IMR-90 (cell line): ENCODE measurements around the gene ELSPBP1. TPM values are rescaled to one million over a fixed set of nuclear protein-coding genes. Genes with fewer than 3 reads are reported as not detected.

Experiments used
- ATAC-seq: fragments of 200-7000 bp; cut with Tn5 transposase; 2 replicates; pipeline ENCODE4 v1.9.1; 2020; ENCODE audit warnings: low read depth, mild to moderate bottlenecking, moderate library complexity
- BruUV-seq: library from RNA; stranded (reverse); fragments of 400-500 nt; replicated peaks from 2 replicates; lab custom pipeline; 2021; lab: Mats Ljungman, UMichigan
- CTCF ChIA-PET: fragments of 300-600 bp; formaldehyde crosslinking; extraction: SDS; loops from one replicate; lab custom pipeline; 2021; ENCODE audit warnings: antibody characterized with exemption; lab: Yijun Ruan, JAX
- POLR2A ChIA-PET: fragments of 300-600 bp; sonication (Branson Sonifier 250); formaldehyde crosslinking; loops from one replicate; lab custom pipeline; 2022; ENCODE audit warnings: antibody characterized with exemption; ENCODE audit not compliant: unreplicated experiment; lab: Charles Lee
- DNase-seq: peaks from one replicate; pipeline ENCODE4 v3.0.0; 2013
- H2AFZ ChIP-seq: replicated peaks from 2 replicates; pipeline ENCODE3; 2013; ENCODE audit warnings: low read length, mild to moderate bottlenecking; ENCODE audit not compliant: poor library complexity
- H2AK5ac ChIP-seq: 2 replicates; pipeline ENCODE4 v1.6.1; 2013; ENCODE audit warnings: low read depth, low read length, inconsistent platforms
- H2AK9ac ChIP-seq: replicated peaks from 2 replicates; pipeline ENCODE3; 2013; ENCODE audit warnings: mild to moderate bottlenecking, low read depth, low read length, moderate library complexity; ENCODE audit not compliant: poor library complexity
- H2BK120ac ChIP-seq: 2 replicates; pipeline ENCODE4 v1.6.1; 2013; ENCODE audit warnings: low read depth, low read length, inconsistent platforms
- H2BK15ac ChIP-seq: 3 replicates; pipeline ENCODE4 v1.6.1; 2013; ENCODE audit warnings: low read depth, low read length, inconsistent platforms
- H2BK20ac ChIP-seq: 2 replicates; pipeline ENCODE4 v1.6.1; 2013; ENCODE audit warnings: low read depth, mild to moderate bottlenecking, inconsistent platforms, low read length, moderate library complexity
- H2BK5ac ChIP-seq: 2 replicates; pipeline ENCODE4 v1.6.1; 2013; ENCODE audit warnings: mild to moderate bottlenecking, low read depth, low read length, inconsistent platforms; ENCODE audit not compliant: poor library complexity, severe bottlenecking
- H3K14ac ChIP-seq: replicated peaks from 2 replicates; pipeline ENCODE4 v1.6.1; 2013; ENCODE audit warnings: low read depth, low read length, inconsistent platforms
- H3K18ac ChIP-seq: 2 replicates; pipeline ENCODE4 v1.6.1; 2013; ENCODE audit warnings: low read depth, low read length, control low read depth
- H3K23ac ChIP-seq: 2 replicates; pipeline ENCODE4 v1.6.1; 2013; ENCODE audit warnings: low read depth, low read length, inconsistent platforms
- H3K27ac ChIP-seq: 2 replicates; pipeline ENCODE4 v1.5.1; 2013; ENCODE audit warnings: mild to moderate bottlenecking, control low read depth, low read length; ENCODE audit not compliant: insufficient read depth
- H3K27me3 ChIP-seq: 2 replicates; pipeline ENCODE4 v1.6.1; 2013; ENCODE audit warnings: low read length; ENCODE audit not compliant: control insufficient read depth, insufficient read depth
- H3K36me3 ChIP-seq: 2 replicates; pipeline ENCODE4 v1.6.1; 2013; ENCODE audit warnings: low read length, mixed read lengths; ENCODE audit not compliant: control insufficient read depth, insufficient read depth
- H3K4ac ChIP-seq: 2 replicates; pipeline ENCODE4 v1.6.1; 2013; ENCODE audit warnings: low read depth, low read length, inconsistent platforms
- H3K4me1 ChIP-seq: 2 replicates; pipeline ENCODE4 v1.6.1; 2013; ENCODE audit warnings: low read length, mixed read lengths; ENCODE audit not compliant: control insufficient read depth, insufficient read depth
- H3K4me2 ChIP-seq: 2 replicates; pipeline ENCODE4 v1.6.1; 2013; ENCODE audit warnings: low read depth, mild to moderate bottlenecking, control low read depth, low read length, moderate library complexity
- H3K4me3 ChIP-seq: 2 replicates; pipeline ENCODE4 v1.5.1; 2013; ENCODE audit warnings: low read depth, mild to moderate bottlenecking, control low read depth, low read length, moderate library complexity; ENCODE audit not compliant: insufficient read depth
- H3K56ac ChIP-seq: 2 replicates; pipeline ENCODE4 v1.6.1; 2013; ENCODE audit warnings: low read length, inconsistent platforms; ENCODE audit not compliant: insufficient read depth; ENCODE audit errors: extremely low read depth
- H3K79me1 ChIP-seq, 2 experiments: 2 replicates each; pipeline ENCODE4 v1.6.1; 2013; ENCODE audit warnings: low read length in 2 of 2, inconsistent platforms in 1 of 2, low read depth in 1 of 2
- H3K9ac ChIP-seq: 2 replicates; pipeline ENCODE4 v1.6.1; 2013; ENCODE audit warnings: low read depth, low read length, control low read depth
- H3K9me1 ChIP-seq: 2 replicates; pipeline ENCODE4 v1.6.1; 2013; ENCODE audit warnings: low read length, inconsistent platforms; ENCODE audit not compliant: insufficient read depth
- H3K9me3 ChIP-seq: 2 replicates; pipeline ENCODE4 v1.6.1; 2013; ENCODE audit warnings: low read length; ENCODE audit not compliant: control insufficient read depth, insufficient read depth
- H4K20me1 ChIP-seq: 2 replicates; pipeline ENCODE4 v1.6.1; 2013; ENCODE audit warnings: low read length, inconsistent platforms; ENCODE audit not compliant: insufficient read depth
- H4K5ac ChIP-seq: 2 replicates; pipeline ENCODE4 v1.6.1; 2013; ENCODE audit warnings: mild to moderate bottlenecking, low read depth, low read length, control low read depth
- H4K8ac ChIP-seq, 2 experiments: 2 replicates each; pipeline ENCODE4 v1.6.1; 2013; ENCODE audit warnings: low read depth in 2 of 2, low read length in 2 of 2, control low read depth in 1 of 2, inconsistent platforms in 1 of 2
- H4K91ac ChIP-seq: 2 replicates; pipeline ENCODE4 v1.6.1; 2013; ENCODE audit warnings: low read depth, low read length, inconsistent platforms; ENCODE audit not compliant: insufficient read depth
- CEBPB ChIP-seq: IDR thresholded peaks from 2 replicates; pipeline ENCODE4 v1.6.1; 2012; ENCODE audit warnings: low read depth, low read length, improper control_type of control experiment
- CHD1 ChIP-seq: IDR thresholded peaks from 2 replicates; pipeline ENCODE4 v1.6.1; 2012; ENCODE audit warnings: low read depth, low read length, improper control_type of control experiment
- ELK1 ChIP-seq: fragments of 150-350 bp; IDR thresholded peaks from 2 replicates; pipeline ENCODE4 v1.6.1; 2016; ENCODE audit warnings: low read depth, mild to moderate bottlenecking, low read length, moderate library complexity, borderline replicate concordance
- FOS ChIP-seq: fragments of 150-350 bp; IDR thresholded peaks from 2 replicates; pipeline ENCODE4 v1.6.1; 2016; ENCODE audit warnings: low read depth, low read length
- MAFK ChIP-seq: IDR thresholded peaks from 2 replicates; pipeline ENCODE4 v1.6.1; 2012; ENCODE audit warnings: low read depth, low read length, improper control_type of control experiment
- MAZ ChIP-seq: IDR thresholded peaks from 2 replicates; pipeline ENCODE4 v1.6.1; 2012; ENCODE audit warnings: low read depth, mild to moderate bottlenecking, low read length, improper control_type of control experiment, moderate library complexity, borderline replicate concordance
- MXI1 ChIP-seq: IDR thresholded peaks from 2 replicates; pipeline ENCODE4 v1.6.1; 2012; ENCODE audit warnings: low read depth, mild to moderate bottlenecking, low read length, moderate library complexity, borderline replicate concordance
- NFE2L2 ChIP-seq: fragments of 150-350 bp; IDR thresholded peaks from 2 replicates; pipeline ENCODE4 v1.6.1; 2016; ENCODE audit warnings: low read depth, mild to moderate bottlenecking, low read length
- POLR2A ChIP-seq: IDR thresholded peaks from 2 replicates; pipeline ENCODE4 v1.6.1; 2012; ENCODE audit warnings: mild to moderate bottlenecking, low read depth, low read length
- RAD21 ChIP-seq: IDR thresholded peaks from 2 replicates; pipeline ENCODE4 v1.6.1; 2012; ENCODE audit warnings: low read length, improper control_type of control experiment
- RFX5 ChIP-seq: IDR thresholded peaks from 2 replicates; pipeline ENCODE4 v1.8.0; 2012; ENCODE audit warnings: low read depth, mild to moderate bottlenecking, low read length, moderate library complexity
- SMC3 ChIP-seq: fragments of 150-350 bp; IDR thresholded peaks from 2 replicates; pipeline ENCODE4 v1.6.1; 2016; ENCODE audit warnings: low read depth, mild to moderate bottlenecking, antibody characterized with exemption, low read length, moderate library complexity
- USF2 ChIP-seq: fragments of 150-350 bp; IDR thresholded peaks from 2 replicates; pipeline ENCODE4 v1.6.1; 2017; ENCODE audit warnings: mild to moderate bottlenecking, antibody characterized with exemption, low read length, low read depth
- WGBS, 2 experiments: methylation state at CpG; one replicate each; pipeline versions ENCODE4 v1.1.5 to v1.1.7; 2013; ENCODE audit warnings: missing lambda C conversion rate in 2 of 2; ENCODE audit not compliant: insufficient read length in 1 of 2; ENCODE audit errors: extremely low coverage in 2 of 2; 5-methylcytosine and 5-hydroxymethylcytosine counted together
- dilution Hi-C: fragments of 300-500 bp; cut with HindIII; formaldehyde crosslinking; loops from one replicate; pipeline ENCODE4 v1.14.3; 2018; ENCODE audit warnings: low sequenced_read_pairs; ENCODE audit not compliant: unreplicated experiment
- in situ Hi-C: fragments of 300-500 bp; cut with MboI; formaldehyde crosslinking; loops from 3 replicates; pipeline ENCODE4 v1.14.3; 2019; ENCODE audit warnings: low sequenced_read_pairs, inconsistent platforms, mixed read lengths
- intact Hi-C: fragments of 100-400 bp; cut with micrococcal nuclease; formaldehyde crosslinking; loops from 2 replicates; pipeline ENCODE4 v1.10.0; 2022
- polyA plus RNA-seq, 3 experiments: library from polyadenylated mRNA; depleted of rRNA; stranded (reverse); fragments of >200 nt; gene quantifications; 2 replicates each; pipeline ENCODE4 v1.2.3, GENCODE V29; 2012; ENCODE audit warnings: low replicate concordance in 1 of 3
- total RNA-seq: library from RNA; depleted of rRNA; stranded (reverse); fragments of >200 nt; gene quantifications from 2 replicates; pipeline ENCODE4 v1.2.3, GENCODE V29; 2012

ELSPBP1 gene
- total and polyA plus RNA-seq, 2 of the 4 experiments (the other 2 are of a cell fraction), result not detected

- TF ChIP-seq ELK1, result no peak
Measured at GRCh38 chr19:48061401-48062344, 67.2 kb downstream of the ELSPBP1 start (continued).

- no peaks in the 10 kb centered on the region for H3K79me1 ChIP-seq
- no peak overlapping the region for H2AFZ ChIP-seq
- H2BK15ac ChIP-seq, result no peak overlapping the region
- H4K91ac ChIP-seq, result no peak overlapping the region; the same call in 1 of the 2 replicates
- H2BK20ac ChIP-seq, result no peak overlapping the region
- ChIA-PET CTCF (no interaction called here), POLR2A (no interaction called here)
- no peaks in the 10 kb centered on the region for H3K36me3 ChIP-seq
- ATAC-seq, result peak; percentile 95
- no peak overlapping the region for H4K5ac ChIP-seq
- no peak overlapping the region for H3K4me2 ChIP-seq
- H3K4me3 ChIP-seq, result no peak overlapping the region
- BruUV-seq, result no TSS peak
- dilution Hi-C loops (no loop called here), in situ Hi-C loops (no loop called here), intact Hi-C loops (no loop called here)
- H4K8ac ChIP-seq, result peak overlapping the region in 1 of 2 experiments; percentile 47; a peak in 1 of 4 replicates
- H3K27me3 ChIP-seq, result peaks cover 6% of the 10 kb centered on the region; the same call in 1 of the 2 replicates
- no CpG with 5 or more reads among the region's 2 CpGs for WGBS, 2 experiments
- H2BK5ac ChIP-seq, result no peak overlapping the region
- H4K20me1 ChIP-seq, result no peaks in the 10 kb centered on the region
- H3K4ac ChIP-seq, result no peak overlapping the region
- no peak overlapping the region for H3K27ac ChIP-seq
- H2BK120ac ChIP-seq, result no peak overlapping the region
- no peak overlapping the region for H3K18ac ChIP-seq
- no peaks in the 10 kb centered on the region for H3K4me1 ChIP-seq
- H3K14ac ChIP-seq, result no peak overlapping the region
- H2AK9ac ChIP-seq, result no peak overlapping the region
- no peak overlapping the region for H3K23ac ChIP-seq
- DNase-seq, result peak; percentile 54
- H3K9me1 ChIP-seq, result no peaks in the 10 kb centered on the region
- H3K9me3 ChIP-seq, result 0 out of 2 replicates have a peak, but pooled peaks cover 1% of the 10 kb centered on the region
- H3K56ac ChIP-seq, result no peak overlapping the region
- no peak overlapping the region for H2AK5ac ChIP-seq
- no peak overlapping the region for H3K9ac ChIP-seq
- TF ChIP-seq POLR2A, result no peak
- TF ChIP-seq RAD21, result no peak
- TF ChIP-seq RFX5, result no peak
- TF ChIP-seq MXI1, result no peak
- no peak for TF ChIP-seq MAZ
- TF ChIP-seq MAFK, result no peak
- TF ChIP-seq SMC3, result no peak
- no peak for TF ChIP-seq USF2
- no peak for TF ChIP-seq FOS
- no peak for TF ChIP-seq NFE2L2
- no peak for TF ChIP-seq CEBPB
- no peak for TF ChIP-seq ELK1
- no peak for TF ChIP-seq CHD1
Measured at GRCh38 chr19:48064509-48064908, 70.1 kb downstream of the ELSPBP1 start.
